Measurements from ENCODE around the gene CDH23.

GRCh38 chr10:71401056-71401455 lies 4.3 kb downstream of the CDH23 start:
- TF ChIP-seq POLR2A (IDR thresholded peaks at IDR 0.05) = no peak
- TF ChIP-seq, protein P1, sequence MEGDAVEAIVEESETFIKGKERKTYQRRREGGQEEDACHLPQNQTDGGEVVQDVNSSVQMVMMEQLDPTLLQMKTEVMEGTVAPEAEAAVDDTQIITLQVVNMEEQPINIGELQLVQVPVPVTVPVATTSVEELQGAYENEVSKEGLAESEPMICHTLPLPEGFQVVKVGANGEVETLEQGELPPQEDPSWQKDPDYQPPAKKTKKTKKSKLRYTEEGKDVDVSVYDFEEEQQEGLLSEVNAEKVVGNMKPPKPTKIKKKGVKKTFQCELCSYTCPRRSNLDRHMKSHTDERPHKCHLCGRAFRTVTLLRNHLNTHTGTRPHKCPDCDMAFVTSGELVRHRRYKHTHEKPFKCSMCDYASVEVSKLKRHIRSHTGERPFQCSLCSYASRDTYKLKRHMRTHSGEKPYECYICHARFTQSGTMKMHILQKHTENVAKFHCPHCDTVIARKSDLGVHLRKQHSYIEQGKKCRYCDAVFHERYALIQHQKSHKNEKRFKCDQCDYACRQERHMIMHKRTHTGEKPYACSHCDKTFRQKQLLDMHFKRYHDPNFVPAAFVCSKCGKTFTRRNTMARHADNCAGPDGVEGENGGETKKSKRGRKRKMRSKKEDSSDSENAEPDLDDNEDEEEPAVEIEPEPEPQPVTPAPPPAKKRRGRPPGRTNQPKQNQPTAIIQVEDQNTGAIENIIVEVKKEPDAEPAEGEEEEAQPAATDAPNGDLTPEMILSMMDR (IDR thresholded peaks at IDR 0.05) = no peak

Measured in uterus (tissue), 2 donors.